Activated B cell treated with CpG ODN at 0.5 μM for 24 hours (primary cell): ENCODE results near the gene CCER1. TPM values are rescaled to one million over a fixed set of nuclear protein-coding genes. Genes with fewer than 3 reads are reported as not detected.

Experiments used
- ATAC-seq: fragments of 200-7000 bp; cut with Tn5 transposase; one replicate; pipeline ENCODE4 v1.10.0; 2021; ENCODE audit warnings: low read depth, mild to moderate bottlenecking, moderate library complexity
- CTCF ChIA-PET: fragments of 350-600 bp; sonication (Branson Sonifier 250); formaldehyde crosslinking; loops from one replicate; lab custom pipeline; 2021; ENCODE audit warnings: antibody characterized with exemption; lab: Charles Lee
- POLR2A ChIA-PET: fragments of 350-600 bp; sonication (Branson Sonifier 250); formaldehyde crosslinking; loops from one replicate; lab custom pipeline; 2021; ENCODE audit warnings: antibody characterized with exemption; lab: Charles Lee
- DNase-seq: peaks from one replicate; pipeline ENCODE4 v3.0.0; 2022
- H3K27ac Mint-ChIP-seq: one replicate; pipeline ENCODE4 v1.8.0; 2020; ENCODE audit warnings: mixed read lengths
- H3K27me3 Mint-ChIP-seq: one replicate; pipeline ENCODE4 v1.8.0; 2021; ENCODE audit warnings: mixed read lengths
- H3K36me3 Mint-ChIP-seq: one replicate; pipeline ENCODE4 v1.8.0; 2021; ENCODE audit warnings: low read depth, mixed read lengths
- H3K4me1 Mint-ChIP-seq: one replicate; pipeline ENCODE4 v1.8.0; 2021; ENCODE audit warnings: mixed read lengths
- H3K4me3 Mint-ChIP-seq: one replicate; pipeline ENCODE4 v1.8.0; 2020; ENCODE audit warnings: mild to moderate bottlenecking, mixed read lengths
- H3K9me3 Mint-ChIP-seq: one replicate; pipeline ENCODE4 v1.8.0; 2020; ENCODE audit warnings: mixed read lengths
- CTCF ChIP-seq: fragments of 200-600 bp; IDR thresholded peaks from one replicate; pipeline ENCODE4 v1.8.0; 2022; ENCODE audit warnings: antibody characterized with exemption, mild to moderate bottlenecking
- intact Hi-C: fragments of 100-400 bp; cut with micrococcal nuclease; formaldehyde crosslinking; loops from one replicate; pipeline ENCODE4 v1.15.1; 2024
- total RNA-seq: library from RNA; stranded (reverse); gene quantifications from 2 replicates; pipeline ENCODE4 v1.2.3, GENCODE V29; 2022

Gene CCER1
- not detected in 2 replicates for total RNA-seq

GRCh38 chr12:90954921-90955320 is at the start of gene CCER1:
Gene CCER1, minus strand, starts transcription at chr12:90955176. Its CDS starts 434 bp downstream, at chr12:90954742.
- Mint-ChIP-seq H3K36me3 (no peaks in the 10 kb centered on the region), H3K4me3 (no peak within 1 kb of the TSS), H3K27me3 (no peaks in the 10 kb centered on the region), H3K27ac (no peak within 1 kb of the TSS), H3K9me3 (no peaks in the 10 kb centered on the region), H3K4me1 (no peaks in the 10 kb centered on the region)
- ChIA-PET CTCF (no interaction called here), POLR2A (no interaction called here)
- ATAC-seq (no peak), DNase-seq (no peak)
- TF ChIP-seq CTCF = no peak
- intact Hi-C loops = loop anchor here (5.0 kb wide), 1 partner anchor 1938 kb away; no protein-coding TSS in a partner anchor

GRCh38 chr12:91003737-91004136 is 48.8 kb upstream of the CCER1 start:
- Mint-ChIP-seq H3K27ac (no peak overlapping the region), H3K4me1 (no peaks in the 10 kb centered on the region), H3K9me3 (no peaks in the 10 kb centered on the region), H3K36me3 (no peaks in the 10 kb centered on the region), H3K27me3 (no peaks in the 10 kb centered on the region), H3K4me3 (no peak overlapping the region)
- ChIA-PET POLR2A (no interaction called here), CTCF (no interaction called here)
- no peak for DNase-seq
- ATAC-seq = no peak
- TF ChIP-seq CTCF = no peak
- intact Hi-C loops = no loop called here

GRCh38 chr12:91001306-91001705 is 46.3 kb upstream of the CCER1 start:
- Mint-ChIP-seq H3K36me3 (no peaks in the 10 kb centered on the region), H3K27ac (no peak overlapping the region), H3K4me1 (no peaks in the 10 kb centered on the region), H3K27me3 (no peaks in the 10 kb centered on the region), H3K9me3 (no peaks in the 10 kb centered on the region), H3K4me3 (no peak overlapping the region)
- intact Hi-C loops = no loop called here
- ChIA-PET CTCF (no interaction called here), POLR2A (no interaction called here)
- ATAC-seq (no peak), DNase-seq (no peak)
- no peak for TF ChIP-seq CTCF

GRCh38 chr12:90999966-91000365 is 45.0 kb upstream of the CCER1 start:
- no peaks in the 10 kb centered on the region for H3K36me3 Mint-ChIP-seq
- DNase-seq = no peak
- no peak for TF ChIP-seq CTCF
- H3K27me3 Mint-ChIP-seq = no peaks in the 10 kb centered on the region
- H3K27ac Mint-ChIP-seq = no peak overlapping the region
- no peak overlapping the region for H3K4me3 Mint-ChIP-seq
- ATAC-seq = no peak
- H3K9me3 Mint-ChIP-seq = no peaks in the 10 kb centered on the region
- ChIA-PET CTCF (no interaction called here), POLR2A (no interaction called here)
- H3K4me1 Mint-ChIP-seq = no peaks in the 10 kb centered on the region
- intact Hi-C loops = no loop called here

- Mint-ChIP-seq H3K9me3 (no peaks in the 10 kb centered on the region), H3K27me3 (no peaks in the 10 kb centered on the region), H3K36me3 (no peaks in the 10 kb centered on the region), H3K27ac (no peak overlapping the region), H3K4me1 (no peaks in the 10 kb centered on the region), H3K4me3 (no peak overlapping the region)
- ChIA-PET CTCF (no interaction called here), POLR2A (no interaction called here)
- no peak for DNase-seq
- ATAC-seq = no peak
- no peak for TF ChIP-seq CTCF
- intact Hi-C loops = no loop called here
These were observed 44.6 kb upstream of the CCER1 start for GRCh38 chr12:90999527-90999926.
